Measurements from ENCODE around the gene CLIP2. TPM values are rescaled to one million over a fixed set of nuclear protein-coding genes. Genes with fewer than 3 reads are reported as not detected.
"Not testable (repeated sequence)": the region's sequence is repeated elsewhere in the genome, so short reads cannot be mapped to it uniquely, and the experiment has no call there.

The CLIP2 gene
- total RNA-seq, 1 experiment from 2014 or later: 39.9 TPM

DNA sequence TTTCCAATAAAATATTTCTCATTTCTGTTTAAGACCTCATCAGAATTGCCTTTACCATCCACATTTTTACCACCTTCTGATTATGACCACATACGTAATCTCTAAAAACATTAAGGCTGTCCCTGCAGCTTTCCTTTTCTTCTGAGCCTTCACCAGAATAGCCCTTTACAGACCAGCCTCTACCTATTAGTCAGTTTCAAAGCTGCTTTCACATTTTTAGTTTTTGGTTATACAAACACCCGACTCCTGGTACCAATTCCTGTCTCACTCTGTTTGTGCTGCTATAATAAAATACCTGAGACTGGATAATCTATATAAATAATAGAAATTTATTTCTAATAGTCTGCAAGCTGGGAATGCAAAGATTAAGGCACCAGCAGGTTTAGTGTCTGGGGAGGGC lies 149.1 kb downstream of the CLIP2 start:
- no peak overlapping the region for H3K27ac ChIP-seq (ENCODE audit: low read length)
- H3K4me1 ChIP-seq (ENCODE audit: control insufficient read depth, insufficient read depth, low read length): no peaks in the 10 kb centered on the region
- no peak for TF ChIP-seq TCF7L2 (IDR thresholded peaks at IDR 0.05; ENCODE audit: low read depth, low read length)
- TF ChIP-seq, protein P1, sequence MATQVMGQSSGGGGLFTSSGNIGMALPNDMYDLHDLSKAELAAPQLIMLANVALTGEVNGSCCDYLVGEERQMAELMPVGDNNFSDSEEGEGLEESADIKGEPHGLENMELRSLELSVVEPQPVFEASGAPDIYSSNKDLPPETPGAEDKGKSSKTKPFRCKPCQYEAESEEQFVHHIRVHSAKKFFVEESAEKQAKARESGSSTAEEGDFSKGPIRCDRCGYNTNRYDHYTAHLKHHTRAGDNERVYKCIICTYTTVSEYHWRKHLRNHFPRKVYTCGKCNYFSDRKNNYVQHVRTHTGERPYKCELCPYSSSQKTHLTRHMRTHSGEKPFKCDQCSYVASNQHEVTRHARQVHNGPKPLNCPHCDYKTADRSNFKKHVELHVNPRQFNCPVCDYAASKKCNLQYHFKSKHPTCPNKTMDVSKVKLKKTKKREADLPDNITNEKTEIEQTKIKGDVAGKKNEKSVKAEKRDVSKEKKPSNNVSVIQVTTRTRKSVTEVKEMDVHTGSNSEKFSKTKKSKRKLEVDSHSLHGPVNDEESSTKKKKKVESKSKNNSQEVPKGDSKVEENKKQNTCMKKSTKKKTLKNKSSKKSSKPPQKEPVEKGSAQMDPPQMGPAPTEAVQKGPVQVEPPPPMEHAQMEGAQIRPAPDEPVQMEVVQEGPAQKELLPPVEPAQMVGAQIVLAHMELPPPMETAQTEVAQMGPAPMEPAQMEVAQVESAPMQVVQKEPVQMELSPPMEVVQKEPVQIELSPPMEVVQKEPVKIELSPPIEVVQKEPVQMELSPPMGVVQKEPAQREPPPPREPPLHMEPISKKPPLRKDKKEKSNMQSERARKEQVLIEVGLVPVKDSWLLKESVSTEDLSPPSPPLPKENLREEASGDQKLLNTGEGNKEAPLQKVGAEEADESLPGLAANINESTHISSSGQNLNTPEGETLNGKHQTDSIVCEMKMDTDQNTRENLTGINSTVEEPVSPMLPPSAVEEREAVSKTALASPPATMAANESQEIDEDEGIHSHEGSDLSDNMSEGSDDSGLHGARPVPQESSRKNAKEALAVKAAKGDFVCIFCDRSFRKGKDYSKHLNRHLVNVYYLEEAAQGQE (IDR thresholded peaks at IDR 0.05; ENCODE audit: insufficient read depth in 1 of 2, low read depth in 2 of 2, low read length in 1 of 2): no peak
- TF ChIP-seq, protein P2, sequence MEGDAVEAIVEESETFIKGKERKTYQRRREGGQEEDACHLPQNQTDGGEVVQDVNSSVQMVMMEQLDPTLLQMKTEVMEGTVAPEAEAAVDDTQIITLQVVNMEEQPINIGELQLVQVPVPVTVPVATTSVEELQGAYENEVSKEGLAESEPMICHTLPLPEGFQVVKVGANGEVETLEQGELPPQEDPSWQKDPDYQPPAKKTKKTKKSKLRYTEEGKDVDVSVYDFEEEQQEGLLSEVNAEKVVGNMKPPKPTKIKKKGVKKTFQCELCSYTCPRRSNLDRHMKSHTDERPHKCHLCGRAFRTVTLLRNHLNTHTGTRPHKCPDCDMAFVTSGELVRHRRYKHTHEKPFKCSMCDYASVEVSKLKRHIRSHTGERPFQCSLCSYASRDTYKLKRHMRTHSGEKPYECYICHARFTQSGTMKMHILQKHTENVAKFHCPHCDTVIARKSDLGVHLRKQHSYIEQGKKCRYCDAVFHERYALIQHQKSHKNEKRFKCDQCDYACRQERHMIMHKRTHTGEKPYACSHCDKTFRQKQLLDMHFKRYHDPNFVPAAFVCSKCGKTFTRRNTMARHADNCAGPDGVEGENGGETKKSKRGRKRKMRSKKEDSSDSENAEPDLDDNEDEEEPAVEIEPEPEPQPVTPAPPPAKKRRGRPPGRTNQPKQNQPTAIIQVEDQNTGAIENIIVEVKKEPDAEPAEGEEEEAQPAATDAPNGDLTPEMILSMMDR (IDR thresholded peaks at IDR 0.05): no peak
- DNase-seq (ENCODE audit: low read depth, low spot score): no peak
- BruUV-seq (replicated peaks): no TSS peak
- in situ Hi-C loops (cut with HindIII; ENCODE audit: low pct_unique_long_range_greater_than_20kb, low sequenced_read_pairs): no loop called here
- no peaks in the 10 kb centered on the region for H3K36me3 ChIP-seq (ENCODE audit: control insufficient read depth, insufficient read depth, low read length)
- ChIA-PET CTCF (no interaction called here), POLR2A (no interaction called here)
- peaks cover 7% of the 10 kb centered on the region; the same call in 1 of the 2 replicates for H3K9me3 ChIP-seq (ENCODE audit: control insufficient read depth, insufficient read depth, low read depth, low read length)
- no peaks in the 10 kb centered on the region for H3K27me3 ChIP-seq (ENCODE audit: control insufficient read depth, insufficient read depth, low read length)
- intact Hi-C loops (cut with micrococcal nuclease; ENCODE audit: unreplicated experiment): no loop called here
- no peak overlapping the region for H3K4me3 ChIP-seq (ENCODE audit: low read depth in 2 of 2, low read length in 2 of 2)
- ATAC-seq: no peak

DNA sequence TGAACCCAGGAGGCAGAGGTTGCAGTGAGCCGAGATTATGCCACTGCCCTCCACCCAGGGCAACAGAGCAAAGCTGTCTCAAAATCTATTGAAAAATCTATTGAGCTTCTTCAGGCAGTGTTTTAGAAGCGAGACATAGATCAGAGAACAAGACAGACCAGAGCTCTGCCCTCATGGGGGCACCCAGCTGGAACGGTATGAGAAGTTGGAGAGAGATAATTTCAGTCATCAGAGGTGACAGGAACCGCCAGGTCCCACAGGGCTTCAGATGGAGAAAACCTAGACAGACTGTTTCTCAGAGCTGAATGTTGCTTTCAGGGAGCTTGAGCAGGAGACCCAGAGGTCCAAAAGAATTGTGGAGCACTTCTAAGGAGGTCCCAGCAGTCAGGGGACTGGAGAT lies 150.3 kb downstream of the CLIP2 start:
- H3K27me3 ChIP-seq (ENCODE audit: control insufficient read depth, insufficient read depth, low read length): no peaks in the 10 kb centered on the region
- H3K4me3 ChIP-seq (ENCODE audit: low read depth in 2 of 2, low read length in 2 of 2): no peak overlapping the region
- H3K9me3 ChIP-seq (ENCODE audit: control insufficient read depth, insufficient read depth, low read depth, low read length): peaks cover 7% of the 10 kb centered on the region; the same call in 1 of the 2 replicates
- intact Hi-C loops (cut with micrococcal nuclease; ENCODE audit: unreplicated experiment): no loop called here
- no peak for ATAC-seq
- no TSS peak for BruUV-seq (replicated peaks)
- no peak overlapping the region for H3K27ac ChIP-seq (ENCODE audit: low read length)
- DNase-seq (ENCODE audit: low read depth, low spot score): no peak
- CTCF ChIA-PET: interaction anchor here (0.6 kb wide), 1 partner anchor 372 kb away, joined by 5 read pairs; no protein-coding TSS in a partner anchor
- no peak for TF ChIP-seq TCF7L2 (IDR thresholded peaks at IDR 0.05; ENCODE audit: low read depth, low read length)
- no peak for TF ChIP-seq SIN3A (IDR thresholded peaks at IDR 0.05; ENCODE audit: borderline replicate concordance, insufficient read depth, low read depth, low read length)
- TF ChIP-seq, protein P2 (IDR thresholded peaks at IDR 0.05): no peak
- no peak for TF ChIP-seq POLR2AphosphoS5 (IDR thresholded peaks at IDR 0.05; ENCODE audit: low read depth, low read length)
- TF ChIP-seq, protein P1 (IDR thresholded peaks at IDR 0.05; ENCODE audit: insufficient read depth in 1 of 2, low read depth in 2 of 2, low read length in 1 of 2): no peak
- in situ Hi-C loops (cut with HindIII; ENCODE audit: low pct_unique_long_range_greater_than_20kb, low sequenced_read_pairs): no loop called here
- no peaks in the 10 kb centered on the region for H3K4me1 ChIP-seq (ENCODE audit: control insufficient read depth, insufficient read depth, low read length)
- H3K36me3 ChIP-seq (ENCODE audit: control insufficient read depth, insufficient read depth, low read length): no peaks in the 10 kb centered on the region
- POLR2A ChIA-PET: no interaction called here

- CTCF ChIA-PET: interaction anchor here (0.6 kb wide), 1 partner anchor 373 kb away, joined by 5 read pairs; no protein-coding TSS in a partner anchor
- H3K27ac ChIP-seq (ENCODE audit: low read length); ATAC-seq; POLR2A ChIA-PET; H3K36me3 ChIP-seq (ENCODE audit: control insufficient read depth, insufficient read depth, low read length); H3K9me3 ChIP-seq (ENCODE audit: control insufficient read depth, insufficient read depth, low read depth, low read length); H3K4me3 ChIP-seq (ENCODE audit: low read depth in 2 of 2, low read length in 2 of 2); BruUV-seq (replicated peaks); DNase-seq (ENCODE audit: low read depth, low spot score); in situ Hi-C loops (cut with HindIII; ENCODE audit: low pct_unique_long_range_greater_than_20kb, low sequenced_read_pairs); H3K4me1 ChIP-seq (ENCODE audit: control insufficient read depth, insufficient read depth, low read length); H3K27me3 ChIP-seq (ENCODE audit: control insufficient read depth, insufficient read depth, low read length); intact Hi-C loops (cut with micrococcal nuclease; ENCODE audit: unreplicated experiment): not testable (repeated sequence)
These were observed 150.9 kb downstream of the CLIP2 start for GRCh38 chr7:74440143-74440542.

Measured in Panc1 (cell line).